Amniotic stem cell (primary cell): Measurements from ENCODE around the gene NAV3.

ENCODE experiments used
- DNase-seq: peaks from one replicate; lab custom pipeline; 2025; lab: John Stamatoyannopoulos, UW

NAV3 gene

DNA sequence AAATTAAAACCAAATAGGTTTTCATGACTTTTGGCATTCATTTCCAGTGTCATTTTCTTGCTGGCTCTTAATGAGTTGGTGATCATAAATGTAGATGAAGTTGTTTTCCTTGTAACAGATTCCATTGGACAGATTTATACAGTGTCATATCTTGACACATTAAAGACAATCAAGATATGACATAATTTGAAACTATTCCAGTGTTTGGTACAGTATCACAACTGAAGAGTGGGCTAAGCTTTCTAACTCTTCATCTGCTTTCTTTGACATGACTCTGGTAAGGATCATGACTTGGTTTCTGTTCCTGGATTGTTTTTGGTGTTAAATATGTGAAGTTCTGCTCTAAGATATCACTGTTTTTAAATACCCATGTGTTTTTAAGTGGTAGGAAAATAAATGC lies 289.6 kb downstream of the NAV3 start:
- no peak for DNase-seq

DNA sequence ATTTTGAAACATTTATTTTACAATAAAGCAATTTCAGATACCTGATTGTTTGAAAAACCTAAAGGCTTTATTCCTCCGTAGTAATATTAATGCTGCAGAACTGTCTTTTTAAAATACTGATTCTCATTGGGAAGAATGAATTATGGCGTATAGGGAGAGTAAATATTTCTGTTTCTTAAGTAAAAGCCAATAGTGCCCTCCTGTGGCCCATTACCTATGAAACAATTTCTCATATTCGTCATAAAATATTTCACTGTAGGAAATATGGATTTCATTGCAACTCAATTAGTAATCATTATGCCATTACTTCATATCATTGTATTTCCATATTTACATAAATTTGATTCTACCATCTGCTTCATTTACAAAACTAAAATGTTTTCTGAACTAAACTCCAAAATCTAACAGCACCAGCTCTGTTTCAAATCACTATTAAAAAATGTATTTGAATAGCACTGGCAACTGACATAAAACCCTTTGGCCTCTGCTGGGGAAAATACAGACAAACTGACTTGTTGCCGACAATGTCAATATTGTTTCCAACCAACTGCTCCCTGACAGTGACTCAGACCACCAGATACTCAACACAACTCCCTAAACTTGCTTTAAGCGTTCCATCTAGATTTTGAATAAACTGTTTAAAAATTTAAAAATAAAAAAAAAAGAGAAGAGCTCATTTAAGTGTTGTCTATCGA lies 290.3 kb downstream of the NAV3 start:
- no peak for DNase-seq

DNA sequence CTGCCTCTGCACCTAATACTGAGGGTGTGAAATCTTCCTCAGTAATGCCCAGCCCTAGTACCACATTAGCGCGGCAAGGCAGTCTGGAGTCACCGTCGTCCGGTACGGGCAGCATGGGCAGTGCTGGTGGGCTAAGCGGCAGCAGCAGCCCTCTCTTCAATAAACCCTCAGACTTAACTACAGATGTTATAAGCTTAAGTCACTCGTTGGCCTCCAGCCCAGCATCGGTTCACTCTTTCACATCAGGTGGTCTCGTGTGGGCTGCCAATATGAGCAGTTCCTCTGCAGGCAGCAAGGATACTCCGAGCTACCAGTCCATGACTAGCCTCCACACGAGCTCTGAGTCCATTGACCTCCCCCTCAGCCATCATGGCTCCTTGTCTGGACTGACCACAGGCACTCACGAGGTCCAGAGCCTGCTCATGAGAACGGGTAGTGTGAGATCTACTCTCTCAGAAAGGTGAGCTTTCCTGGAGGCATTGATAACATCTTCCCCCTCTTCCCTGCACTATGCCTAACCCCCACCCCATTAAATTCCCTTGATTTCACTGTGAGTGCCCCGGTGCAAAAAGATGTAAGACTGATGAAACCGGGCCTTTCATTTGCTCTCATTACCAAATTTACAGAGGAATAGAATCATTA lies 291.4 kb downstream of the NAV3 start:
- DNase-seq = no peak

DNA sequence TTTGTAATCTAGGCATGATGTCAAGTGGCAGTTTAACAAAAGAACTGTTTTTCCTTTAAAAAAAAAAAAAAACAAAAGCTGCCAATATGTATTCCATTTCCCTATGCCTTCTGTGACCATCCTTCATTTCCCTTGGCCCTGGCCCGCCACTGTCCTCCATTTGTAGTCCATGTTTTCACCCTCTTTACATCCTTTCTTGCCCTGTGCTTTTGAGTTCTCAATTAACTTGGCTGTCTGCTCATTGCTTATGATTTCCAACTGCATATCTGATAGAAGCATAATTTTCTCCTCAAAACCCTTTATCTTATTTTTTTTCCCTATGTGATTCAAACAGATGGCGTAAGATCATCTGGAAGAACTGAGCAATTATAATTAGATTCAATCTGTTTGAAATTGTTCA lies 297.5 kb downstream of the NAV3 start:
- no peak for DNase-seq

DNA sequence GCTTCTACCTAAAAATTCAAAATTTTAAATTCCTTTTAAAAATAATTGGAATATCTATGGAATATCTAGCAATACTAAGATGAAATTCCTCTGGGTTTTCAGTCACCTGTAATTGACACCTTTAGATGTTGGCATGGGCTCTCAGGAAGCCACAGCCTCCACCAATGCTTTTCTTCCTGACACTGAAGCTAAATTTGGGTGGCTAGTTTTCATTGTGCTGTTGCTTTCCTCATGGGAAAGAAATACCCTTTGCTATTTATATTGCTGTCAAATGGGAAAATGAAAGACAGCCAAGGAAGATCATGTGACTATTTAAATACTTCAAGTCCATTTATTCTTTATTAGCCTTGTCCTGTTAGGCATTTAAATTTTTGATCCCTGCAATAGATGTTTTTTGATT lies 313.0 kb downstream of the NAV3 start:
- DNase-seq = no peak

DNA sequence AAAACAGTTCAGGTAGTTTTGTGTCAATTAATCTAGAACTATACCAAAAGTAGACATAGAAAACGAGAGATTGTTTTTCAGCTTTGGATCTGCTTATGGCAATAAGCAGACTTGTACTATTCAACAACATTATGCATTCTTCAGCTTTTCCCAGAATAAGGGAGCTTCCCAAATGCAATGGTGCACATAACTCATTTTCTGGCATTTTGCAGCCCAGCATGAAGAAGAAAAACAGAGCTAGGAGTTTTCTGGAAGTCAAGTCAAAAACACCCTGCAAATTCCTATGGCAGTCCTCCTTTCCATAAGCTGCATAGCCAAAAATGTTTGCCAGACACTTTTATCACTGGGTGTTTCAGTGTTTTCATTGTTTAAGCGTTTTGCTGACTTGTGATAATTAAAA lies 314.7 kb downstream of the NAV3 start:
- DNase-seq = no peak

DNA sequence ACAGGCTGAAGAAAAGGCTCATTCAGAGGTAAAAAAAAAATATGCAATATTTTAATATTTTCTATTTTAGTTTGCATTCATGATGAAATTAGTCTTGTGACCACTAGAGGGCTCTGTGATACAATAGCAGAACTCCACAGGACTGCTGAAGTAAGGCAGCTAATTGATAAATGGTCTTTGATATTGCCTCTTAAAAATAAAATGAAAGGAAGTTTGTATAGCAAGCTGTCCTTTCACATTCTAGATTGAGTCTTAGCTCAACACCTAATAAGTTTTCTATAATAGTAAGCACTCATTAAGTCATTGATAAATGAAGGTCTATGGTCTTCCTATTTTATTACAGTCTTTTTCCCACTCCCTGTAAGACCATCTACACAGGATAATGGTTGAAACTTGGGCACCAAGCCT lies 315.7 kb downstream of the NAV3 start:
- no peak for DNase-seq

DNA sequence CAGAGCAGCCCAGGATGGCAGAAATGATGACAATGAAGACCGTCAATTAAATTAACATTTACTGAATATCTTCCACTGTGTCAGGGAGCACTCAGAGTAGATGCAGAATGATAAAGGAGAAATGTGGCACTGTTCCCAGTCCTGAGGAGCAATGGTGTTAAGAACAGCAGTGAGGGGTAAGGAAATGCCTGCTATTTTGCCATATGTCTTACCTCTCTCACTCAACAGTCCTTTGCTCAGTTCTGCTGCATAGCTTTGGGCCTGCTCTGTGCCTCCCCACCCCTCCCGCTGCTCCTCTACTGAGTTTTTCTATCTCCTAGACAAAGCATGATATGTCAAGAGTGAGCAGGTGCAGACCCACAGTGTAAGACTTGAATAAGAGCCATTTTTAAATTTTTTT lies 318.8 kb downstream of the NAV3 start:
- DNase-seq = no peak

DNA sequence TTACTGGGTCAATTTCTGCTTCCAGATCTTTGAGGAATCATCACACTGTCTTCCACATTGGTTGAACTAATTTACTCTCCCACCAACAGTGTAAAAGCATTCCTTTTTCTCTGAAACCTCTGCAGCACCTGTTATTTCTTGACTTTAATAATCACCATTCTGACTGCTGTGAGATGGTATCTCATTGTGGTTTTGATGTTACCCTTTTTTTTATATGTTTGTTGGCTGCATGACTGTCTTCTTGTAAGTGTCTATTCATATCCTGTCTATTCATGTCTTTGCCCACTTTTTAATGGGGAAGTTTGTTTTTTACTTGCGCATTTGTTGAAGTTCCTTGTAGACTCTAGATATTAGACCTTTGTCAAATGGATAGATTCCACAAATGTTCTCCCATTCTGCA lies 324.9 kb downstream of the NAV3 start:
- DNase-seq = no peak

DNA sequence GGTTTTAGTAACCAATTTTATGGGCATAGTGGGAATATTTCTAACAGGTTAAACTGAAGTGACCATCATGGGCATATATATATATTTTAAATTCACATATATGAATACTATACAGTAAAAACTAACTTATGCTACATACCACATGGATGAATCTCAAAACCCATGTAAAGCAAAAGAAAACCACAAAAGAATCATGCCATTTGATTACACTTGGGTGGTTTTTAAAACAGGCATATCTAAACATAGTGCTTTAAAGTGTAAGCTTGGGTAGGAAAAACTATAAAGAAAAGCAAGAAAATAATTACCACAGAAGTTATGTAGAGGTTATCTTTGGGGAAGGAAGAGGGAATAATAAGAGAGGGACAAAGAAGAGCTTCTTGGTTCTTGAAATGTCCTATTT lies 326.1 kb downstream of the NAV3 start:
- DNase-seq = no peak

DNA sequence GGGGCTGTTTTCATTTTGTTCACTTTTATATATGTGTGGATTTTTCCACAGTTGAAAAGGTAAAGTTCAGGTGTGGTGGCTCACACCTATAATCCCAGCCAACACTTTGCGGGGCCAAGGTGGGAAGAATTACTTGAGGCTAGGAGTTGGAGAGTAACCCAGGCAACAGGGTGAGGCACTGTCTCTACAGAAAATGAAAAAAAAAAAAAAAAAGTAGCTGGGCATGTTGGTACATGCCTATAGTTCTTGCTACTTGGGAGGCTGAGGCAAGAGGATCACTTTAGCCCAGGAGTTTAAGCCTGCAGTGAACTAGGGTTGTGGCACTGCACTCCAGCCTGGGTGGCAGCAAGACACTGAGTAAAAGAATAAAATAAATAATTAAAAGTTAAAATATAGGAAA lies 326.5 kb downstream of the NAV3 start:
- DNase-seq = no peak

DNA sequence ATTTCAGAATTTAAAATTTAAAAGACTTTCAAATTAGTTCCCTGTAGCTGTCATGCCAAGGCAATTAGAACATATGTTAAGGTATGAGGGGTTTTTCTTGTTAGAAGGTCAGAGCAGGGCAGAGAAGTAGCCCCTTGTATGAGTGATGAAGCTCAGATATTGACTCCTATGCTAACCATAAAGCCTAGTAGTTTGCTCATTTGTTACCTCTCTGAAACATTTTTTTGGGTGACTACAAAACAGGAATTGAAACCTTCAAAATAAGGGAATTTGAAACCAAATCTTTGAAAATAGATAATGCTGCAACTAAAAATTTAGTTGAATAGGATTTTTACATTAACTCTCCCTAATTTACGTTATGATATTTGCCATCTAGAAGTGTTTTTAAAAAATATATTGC lies 333.5 kb downstream of the NAV3 start:
- no peak for DNase-seq

DNA sequence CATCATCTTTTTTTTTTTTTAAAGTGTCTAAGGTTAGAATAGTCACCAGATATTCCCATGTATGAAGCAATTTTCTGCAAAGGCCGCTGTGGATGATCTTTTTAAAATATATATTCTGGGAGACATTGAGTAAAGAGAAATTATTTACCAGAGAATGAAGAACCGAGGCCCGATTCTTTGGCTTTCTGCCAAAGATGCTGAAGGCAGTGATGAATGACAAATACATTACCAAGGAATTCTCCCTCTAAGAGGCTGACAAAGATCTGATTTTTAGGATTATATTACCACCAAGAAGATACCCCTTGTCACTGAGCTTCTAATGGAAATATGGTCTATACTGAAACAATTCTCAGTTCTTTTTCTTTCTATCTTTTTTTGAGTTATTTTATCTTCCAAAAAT lies 336.8 kb downstream of the NAV3 start:
- no peak for DNase-seq

DNA sequence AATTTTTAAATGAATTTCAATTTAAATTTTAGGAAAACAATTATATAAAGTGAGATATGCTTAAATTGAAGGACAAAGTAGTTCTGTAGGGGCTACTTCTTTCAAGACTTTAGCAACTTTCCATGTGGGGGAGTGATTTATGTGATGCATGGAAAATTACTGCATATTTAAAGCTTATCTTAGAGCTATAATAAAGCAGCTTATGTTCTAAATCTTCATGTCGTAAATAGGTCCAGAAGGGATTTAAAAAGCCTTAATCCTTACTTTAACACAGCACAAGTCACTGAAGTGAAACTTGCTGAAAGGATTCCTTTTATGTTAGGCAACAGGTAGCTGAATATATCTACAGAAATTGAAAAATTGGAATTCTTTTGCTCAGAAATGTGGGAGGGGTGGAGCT lies 340.4 kb downstream of the NAV3 start:
- no peak for DNase-seq

DNA sequence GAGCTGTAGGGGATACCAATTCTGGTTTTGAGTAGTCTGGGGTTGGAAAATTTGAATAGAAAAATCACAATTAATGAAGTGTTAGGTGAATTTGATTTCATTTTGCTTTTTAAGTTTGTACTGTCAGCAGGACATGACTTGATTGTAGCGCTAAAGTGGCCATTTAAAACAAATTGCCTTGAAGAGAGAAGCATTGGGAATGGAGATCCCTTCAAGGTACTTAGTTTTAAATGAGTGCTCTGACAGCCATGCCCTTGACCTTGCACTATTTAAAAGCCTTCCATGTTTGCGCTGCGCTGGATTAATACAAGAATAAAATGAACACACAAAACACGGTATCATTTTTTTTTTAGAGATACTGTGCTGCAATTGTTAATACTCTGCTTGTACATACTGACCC lies 345.9 kb downstream of the NAV3 start:
- DNase-seq = no peak

DNA sequence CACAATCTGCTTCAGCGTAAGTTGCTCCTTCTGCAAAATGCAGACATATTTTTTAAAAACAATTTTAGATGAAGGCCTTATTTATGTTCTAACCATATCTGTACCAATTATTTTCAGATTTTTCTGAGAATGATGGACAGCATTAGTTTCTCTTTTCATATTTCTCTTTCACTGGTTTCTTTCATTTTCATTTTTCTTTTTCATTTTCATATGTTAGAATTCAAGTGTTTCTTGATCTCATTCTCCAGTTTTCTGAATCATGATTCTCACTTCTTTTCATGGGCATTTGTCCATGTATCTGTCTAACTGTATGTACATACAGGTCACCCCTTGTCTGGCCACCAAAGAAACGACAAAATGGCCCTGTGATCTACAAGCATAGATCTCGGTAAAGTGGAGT lies 346.6 kb downstream of the NAV3 start:
- no peak for DNase-seq

DNA sequence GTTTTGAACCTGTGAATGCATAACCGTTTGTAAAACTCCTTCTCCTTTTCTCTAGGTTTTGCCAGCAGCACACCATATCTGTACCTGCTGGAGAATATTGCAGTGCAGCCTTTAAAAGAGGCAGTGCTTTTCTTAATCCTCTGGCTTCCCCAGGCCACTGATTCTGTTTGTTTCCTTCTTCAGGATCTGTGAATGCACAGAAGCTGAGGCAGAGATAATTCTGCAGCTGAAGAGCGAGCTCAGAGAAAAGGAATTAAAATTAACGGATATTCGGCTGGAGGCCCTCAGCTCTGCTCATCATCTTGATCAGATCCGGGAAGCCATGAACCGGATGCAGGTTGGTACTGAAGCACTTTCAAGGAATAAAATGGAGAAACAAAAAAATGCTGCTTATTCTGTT lies 348.7 kb downstream of the NAV3 start:
- DNase-seq = no peak

DNA sequence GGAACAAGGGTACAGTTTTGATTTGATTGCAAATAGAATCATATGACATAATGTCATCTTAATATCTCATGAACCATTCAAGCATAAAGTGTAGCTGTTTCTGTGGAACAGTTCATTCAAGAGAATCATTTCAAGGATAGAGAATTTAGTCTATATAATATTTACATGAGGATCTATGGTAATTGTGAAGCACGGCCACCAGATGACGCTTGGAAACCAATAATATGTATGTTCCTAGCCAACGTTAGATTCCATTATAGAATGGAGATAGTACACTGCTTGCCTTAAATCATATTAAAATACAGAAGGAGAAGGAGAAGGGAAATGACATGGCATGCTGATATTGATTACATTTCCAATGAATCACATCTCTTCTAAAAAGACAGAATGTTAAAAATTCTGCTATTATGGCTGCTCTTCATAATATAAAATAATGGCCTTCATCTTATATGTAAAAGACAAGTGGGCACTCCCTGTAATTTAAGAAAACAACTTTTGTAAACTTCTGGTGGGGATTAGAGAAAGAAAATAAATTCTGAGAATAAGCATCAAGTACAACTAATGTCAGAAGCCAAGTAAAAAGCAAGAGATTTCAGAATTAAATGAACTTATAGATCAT lies 351.0 kb downstream of the NAV3 start:
- DNase-seq = no peak

DNA sequence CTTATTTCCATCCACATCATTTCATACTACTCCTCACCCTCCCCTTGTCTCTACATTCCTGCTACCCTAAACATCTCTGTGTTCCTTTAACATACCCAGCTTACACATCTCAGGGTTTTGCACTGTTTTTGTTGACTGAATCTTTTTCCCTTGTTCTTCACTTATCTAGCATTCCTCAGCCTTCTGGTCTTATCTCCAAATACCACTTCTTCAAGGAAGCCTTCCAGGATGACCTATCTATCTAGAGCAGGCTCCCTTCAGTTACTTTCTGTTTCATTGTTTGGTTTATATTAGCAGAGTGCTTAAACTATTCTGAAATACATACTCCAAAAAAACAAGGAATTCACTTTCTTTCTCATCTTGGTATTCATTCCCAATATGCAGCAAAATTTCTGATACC lies 353.1 kb downstream of the NAV3 start:
- DNase-seq = no peak

DNA sequence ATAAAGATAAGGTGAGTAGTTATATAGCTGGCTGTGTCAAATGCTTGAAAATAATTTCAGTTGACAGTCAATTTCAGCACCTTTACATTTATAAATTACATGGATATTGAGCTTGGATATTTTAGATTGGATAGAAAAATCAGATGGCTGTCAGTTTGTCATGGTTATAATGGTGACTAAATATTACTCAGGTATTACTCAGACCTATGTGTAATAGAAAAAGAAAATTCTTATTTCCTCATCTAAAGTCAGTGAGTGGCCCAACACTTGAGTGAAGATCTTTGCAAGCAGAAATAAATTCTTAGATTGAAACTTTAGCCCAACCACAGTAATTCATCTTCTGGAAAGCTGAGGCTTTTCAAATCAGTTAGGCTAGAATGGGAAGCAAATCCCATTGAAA lies 354.4 kb downstream of the NAV3 start:
- no peak for DNase-seq

DNA sequence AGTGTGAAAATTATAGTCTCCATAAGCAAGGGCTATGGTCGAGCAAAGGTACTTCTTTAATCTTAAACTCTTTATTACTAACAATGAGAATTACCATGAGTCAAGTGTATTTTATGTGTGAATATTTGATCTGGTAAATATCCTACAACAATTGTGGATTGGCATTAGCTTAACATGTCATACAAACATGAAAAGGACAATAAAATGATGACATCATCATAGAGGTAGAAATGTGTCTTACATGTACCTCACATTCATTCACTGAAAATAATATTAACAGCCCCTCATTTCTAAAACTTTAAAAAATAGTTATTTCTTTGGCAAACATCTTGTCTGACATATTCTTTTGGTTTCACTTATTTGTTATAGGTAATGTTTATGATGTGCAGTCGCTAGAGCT lies 355.0 kb downstream of the NAV3 start:
- DNase-seq = no peak

DNA sequence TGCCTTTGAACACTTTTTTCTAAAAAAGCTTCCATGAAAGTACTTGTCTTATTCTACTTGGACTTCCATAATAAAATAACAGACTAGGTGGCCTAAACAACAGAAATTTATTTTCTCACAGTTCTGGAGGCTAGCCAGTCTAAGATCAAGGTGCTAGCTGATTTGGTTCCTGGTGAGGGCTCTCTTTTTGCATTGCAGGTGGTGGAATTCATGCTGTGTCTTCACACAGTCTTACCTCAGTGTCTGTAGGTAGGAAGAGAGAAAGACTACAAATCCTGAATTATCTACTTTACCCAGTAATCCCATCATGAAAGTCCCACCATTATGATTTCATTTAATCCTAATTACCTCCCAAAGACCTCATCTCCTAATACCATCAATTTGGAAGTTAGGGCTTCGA lies 356.0 kb downstream of the NAV3 start:
- no peak for DNase-seq

DNA sequence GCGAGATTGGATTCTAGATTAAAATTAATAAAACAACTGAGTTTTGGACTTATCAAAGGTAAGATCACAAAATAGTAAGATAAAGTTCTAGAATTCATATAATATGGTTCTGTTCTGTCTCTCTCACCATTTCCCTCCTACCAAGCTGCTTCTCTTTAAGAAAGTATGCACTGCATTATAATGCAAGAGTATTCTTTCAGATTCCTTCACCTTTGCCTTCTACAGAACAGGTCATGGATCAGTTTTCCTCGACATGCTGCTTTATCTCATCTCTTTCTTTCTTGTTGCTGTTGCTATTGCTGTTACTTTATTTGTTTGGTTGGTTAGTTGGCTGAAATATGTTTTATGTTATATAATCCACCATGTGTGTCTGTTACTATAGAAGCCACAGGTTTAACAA lies 357.0 kb downstream of the NAV3 start:
- DNase-seq = no peak

DNA sequence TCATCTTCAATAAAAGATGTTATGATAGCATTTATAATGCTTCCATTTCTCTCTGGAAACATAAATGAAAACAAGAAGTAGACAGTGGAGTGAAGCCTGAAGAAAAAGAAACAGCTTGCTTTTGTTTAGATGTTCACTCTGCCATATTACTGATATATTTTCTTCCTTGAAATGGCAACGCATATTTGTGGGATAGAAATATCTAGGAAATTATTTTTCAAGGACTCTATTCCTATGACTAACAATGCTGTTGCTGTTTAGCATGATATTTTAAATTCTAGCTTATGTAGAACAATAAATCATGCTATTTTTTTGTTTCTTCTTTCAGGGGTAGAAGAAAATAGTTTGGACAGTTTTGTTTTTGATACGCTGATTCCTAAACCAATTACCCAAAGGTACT lies 359.0 kb downstream of the NAV3 start:
- no peak for DNase-seq
